Mesodermal cell (in vitro differentiated cells): ENCODE results near the gene SLCO3A1.

Experiments
- H3K27ac ChIP-seq: 2 replicates; pipeline ENCODE4 v1.7.0; 2013; ENCODE audit warnings: mild to moderate bottlenecking, low read depth, low read length, moderate library complexity; ENCODE audit not compliant: severe bottlenecking
- H3K36me3 ChIP-seq: 2 replicates; pipeline ENCODE4 v1.7.1; 2013; ENCODE audit warnings: mild to moderate bottlenecking, low read length, moderate library complexity; ENCODE audit not compliant: control insufficient read depth, insufficient read depth
- H3K4me1 ChIP-seq: one replicate; pipeline ENCODE4 v1.7.1; 2013; ENCODE audit warnings: mild to moderate bottlenecking, low read length; ENCODE audit not compliant: insufficient read depth, control insufficient read depth, poor library complexity, severe bottlenecking
- H3K4me3 ChIP-seq: 2 replicates; pipeline ENCODE4 v1.7.0; 2013; ENCODE audit warnings: low read length, control low read depth, mild to moderate bottlenecking; ENCODE audit not compliant: insufficient read depth, poor library complexity, severe bottlenecking; ENCODE audit errors: extremely low read depth
- H3K9me3 ChIP-seq: 2 replicates; pipeline ENCODE4 v1.7.1; 2013; ENCODE audit warnings: mild to moderate bottlenecking, low read length, moderate library complexity; ENCODE audit not compliant: control insufficient read depth
- WGBS, 2 experiments: methylation state at CpG; one replicate each; pipeline ENCODE4 v1.1.5; 2013; ENCODE audit warnings: missing lambda C conversion rate in 2 of 2; ENCODE audit not compliant: insufficient coverage in 2 of 2; 5-methylcytosine and 5-hydroxymethylcytosine counted together

SLCO3A1 gene

DNA sequence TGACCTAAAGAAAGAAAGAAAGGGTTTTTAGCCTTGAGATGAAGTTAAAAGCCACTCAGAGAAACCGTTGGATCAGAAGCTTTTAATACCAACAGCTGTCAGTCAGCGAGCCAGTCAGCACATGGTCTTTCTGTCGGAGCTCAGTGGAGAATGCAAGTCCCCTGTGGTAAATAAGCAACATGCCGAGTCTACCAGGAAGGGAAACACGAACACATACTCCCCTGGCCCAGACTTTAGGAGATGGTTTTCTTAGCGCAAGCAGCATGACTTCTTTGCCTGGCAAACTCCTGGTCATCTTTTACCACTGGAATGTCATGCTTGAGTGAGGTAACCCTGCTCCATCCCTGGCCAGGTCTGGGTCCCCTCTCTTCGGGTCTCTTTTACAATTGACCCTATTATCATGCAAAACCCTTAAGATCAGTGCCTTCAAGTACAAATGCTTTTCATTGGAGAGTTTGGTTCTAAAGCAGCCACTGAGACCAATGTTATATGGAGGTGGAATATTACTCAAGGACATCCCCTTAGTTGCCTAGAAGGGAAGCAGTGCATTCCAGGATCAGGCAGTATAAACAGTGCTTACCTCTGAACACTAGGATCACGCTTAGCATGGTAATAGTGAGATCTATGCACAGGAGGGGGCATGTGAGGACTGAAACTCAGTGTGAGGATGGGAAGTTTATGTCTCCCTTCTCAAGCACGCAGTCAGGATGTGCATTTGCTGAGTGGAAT lies 28.2 kb downstream of the SLCO3A1 start:
- Histone ChIP-seq H3K4me1 (no peaks in the 10 kb centered on the region), H3K36me3 (no peaks in the 10 kb centered on the region), H3K9me3 (no peaks in the 10 kb centered on the region), H3K27ac (no peak overlapping the region), H3K4me3 (no peak overlapping the region)
- 42 to 52% methylated on average over 7 to 8 of the region's 9 CpGs for WGBS, 2 experiments

DNA sequence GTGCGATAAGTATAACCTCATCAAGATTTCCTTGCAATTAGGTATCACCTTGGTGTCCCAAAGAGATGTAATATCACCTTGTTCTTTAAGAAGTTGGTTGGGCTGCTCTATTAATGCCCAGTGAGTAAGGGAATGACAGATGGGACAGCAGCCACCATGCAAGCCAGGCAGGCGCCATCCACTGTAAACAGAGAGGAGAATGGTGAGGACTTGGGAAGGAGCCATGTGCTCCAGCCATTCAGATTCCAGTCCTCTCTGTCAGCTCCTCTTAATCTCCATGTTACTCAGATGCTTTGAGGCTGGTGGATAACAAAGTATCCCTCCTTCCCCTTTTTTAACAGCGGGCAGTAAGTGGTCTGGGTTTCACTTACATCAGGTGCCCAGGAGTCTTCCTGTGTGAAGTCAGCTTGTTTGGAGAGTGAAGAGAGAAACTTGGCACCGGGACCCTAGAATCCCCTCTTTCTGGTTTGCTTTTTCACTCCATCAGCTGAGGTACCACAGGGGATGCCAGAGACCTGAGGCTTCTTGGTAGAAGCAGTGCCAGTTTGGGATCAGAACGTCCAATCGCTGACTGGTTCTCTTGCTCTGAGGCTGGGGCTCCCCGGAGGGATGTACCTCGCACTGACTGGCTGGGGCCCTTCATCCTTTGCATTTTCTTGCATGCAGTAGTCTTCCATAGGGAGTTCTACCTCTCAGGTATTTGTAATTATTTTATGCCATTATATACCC lies 29.5 kb downstream of the SLCO3A1 start:
- Histone ChIP-seq H3K36me3 (no peaks in the 10 kb centered on the region), H3K4me3 (no peak overlapping the region), H3K27ac (no peak overlapping the region), H3K9me3 (no peaks in the 10 kb centered on the region), H3K4me1 (no peaks in the 10 kb centered on the region)
- 66 to 80% methylated on average over 4 to 5 of the region's 8 CpGs for WGBS, 2 experiments

DNA sequence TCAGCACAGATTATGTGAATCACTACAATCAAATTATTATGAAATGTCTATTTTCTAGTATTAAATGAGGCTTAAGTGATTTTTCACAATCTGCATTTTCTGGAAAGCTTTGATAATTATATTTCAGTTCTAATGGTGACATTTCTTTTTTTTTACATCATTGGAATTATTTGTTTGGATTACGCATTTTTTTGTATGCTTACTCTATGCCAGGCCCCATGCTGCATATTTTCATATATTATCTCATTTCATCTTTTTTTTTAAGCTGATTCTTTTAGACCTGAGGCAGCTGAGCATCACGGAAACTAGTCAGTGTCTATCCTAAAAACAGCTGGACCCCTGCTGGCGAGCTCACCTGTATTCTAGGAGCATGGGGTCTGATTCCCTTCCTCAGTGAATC lies 31.1 kb downstream of the SLCO3A1 start:
- H3K9me3 ChIP-seq, result no peaks in the 10 kb centered on the region
- no peaks in the 10 kb centered on the region for H3K4me1 ChIP-seq
- no peaks in the 10 kb centered on the region for H3K36me3 ChIP-seq
- 67% methylated on average over 1 of the region's 3 CpGs; no CpG with 5 or more reads in 1 of the 2 experiments for WGBS, 2 experiments
- H3K4me3 ChIP-seq, result no peak overlapping the region
- no peak overlapping the region for H3K27ac ChIP-seq

DNA sequence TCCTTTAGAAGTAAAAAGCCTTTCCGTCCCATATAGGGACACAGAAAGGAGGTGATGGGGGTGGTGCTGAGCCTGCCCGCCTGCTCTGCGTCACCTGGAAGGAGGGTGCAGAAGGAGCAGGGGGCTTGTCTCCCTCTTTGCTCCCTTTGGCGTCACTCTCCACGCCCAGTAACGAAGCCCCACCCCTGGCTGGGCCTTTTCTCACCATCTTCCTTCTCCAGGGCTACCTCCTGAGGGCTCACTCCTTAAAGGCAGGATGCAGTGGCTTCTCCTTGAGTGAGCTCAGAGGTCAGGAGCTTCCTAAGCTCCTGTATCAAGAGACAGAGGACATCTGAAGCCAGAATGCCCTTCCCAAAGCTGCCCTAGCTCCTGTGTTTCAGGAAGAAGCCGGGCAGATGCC lies 31.5 kb downstream of the SLCO3A1 start:
- H3K27ac ChIP-seq, result no peak overlapping the region
- H3K4me1 ChIP-seq, result no peaks in the 10 kb centered on the region
- no peak overlapping the region for H3K4me3 ChIP-seq
- H3K9me3 ChIP-seq, result no peaks in the 10 kb centered on the region
- WGBS, 2 experiments, result 50 to 74% methylated on average over 3 to 4 of the region's 7 CpGs
- no peaks in the 10 kb centered on the region for H3K36me3 ChIP-seq

DNA sequence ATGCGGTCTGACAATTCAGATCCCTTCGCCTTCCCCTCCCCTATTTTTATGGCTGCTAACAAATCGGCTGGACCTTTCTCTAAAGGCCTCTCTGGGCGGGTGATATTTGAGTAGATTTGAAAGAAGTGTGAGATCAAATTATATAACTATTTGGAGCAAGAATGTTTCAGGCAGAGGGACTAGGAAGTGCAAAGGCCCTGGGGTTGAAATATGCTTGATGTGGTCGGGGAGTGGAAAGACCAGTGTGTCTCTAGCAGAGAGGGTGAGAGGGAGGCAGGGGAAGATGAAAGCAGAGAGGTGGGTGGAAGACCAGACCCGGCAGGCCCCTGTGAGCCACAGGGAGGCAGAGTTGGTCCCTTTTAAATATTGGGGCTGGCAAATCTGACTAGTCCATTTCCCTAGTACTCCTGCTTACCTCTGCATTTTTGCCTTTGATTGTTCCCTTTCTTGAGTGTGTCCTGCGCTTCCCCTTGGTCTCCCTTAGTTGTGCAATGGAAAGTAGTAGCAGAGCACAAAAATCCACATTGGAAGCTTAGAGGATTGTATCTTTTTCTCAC lies 32.3 kb downstream of the SLCO3A1 start:
- H3K9me3 ChIP-seq, result no peaks in the 10 kb centered on the region
- no peak overlapping the region for H3K27ac ChIP-seq
- WGBS, 2 experiments, result 83 to 88% methylated on average over 3 to 4 of the region's 7 CpGs
- H3K36me3 ChIP-seq, result no peaks in the 10 kb centered on the region
- no peaks in the 10 kb centered on the region for H3K4me1 ChIP-seq
- no peak overlapping the region for H3K4me3 ChIP-seq

DNA sequence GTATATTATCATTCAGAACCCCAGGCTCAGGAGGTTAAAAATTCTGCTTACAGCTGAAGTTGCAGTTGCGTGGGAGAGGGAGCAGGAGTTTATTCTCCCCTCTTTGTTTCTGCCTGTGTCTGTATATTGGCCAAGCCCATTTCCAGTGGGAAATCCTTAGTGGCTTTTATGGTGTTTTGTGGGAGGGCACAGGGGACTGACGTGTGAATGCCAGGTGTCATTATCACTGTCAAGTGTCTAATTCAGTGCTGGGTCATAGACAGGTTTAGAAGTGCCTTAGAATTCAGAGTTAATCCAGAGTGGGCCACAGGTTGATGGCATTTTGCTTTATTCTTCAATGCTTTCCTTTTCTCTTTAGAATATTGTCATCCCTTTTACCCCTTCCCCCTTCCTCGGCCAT lies 33.4 kb downstream of the SLCO3A1 start:
- Histone ChIP-seq H3K27ac (no peak overlapping the region), H3K9me3 (no peaks in the 10 kb centered on the region), H3K36me3 (no peaks in the 10 kb centered on the region), H3K4me3 (no peak overlapping the region), H3K4me1 (no peaks in the 10 kb centered on the region)
- WGBS, 2 experiments, result 84 to 89% methylated on average over 2 to 3 of the region's 3 CpGs

DNA sequence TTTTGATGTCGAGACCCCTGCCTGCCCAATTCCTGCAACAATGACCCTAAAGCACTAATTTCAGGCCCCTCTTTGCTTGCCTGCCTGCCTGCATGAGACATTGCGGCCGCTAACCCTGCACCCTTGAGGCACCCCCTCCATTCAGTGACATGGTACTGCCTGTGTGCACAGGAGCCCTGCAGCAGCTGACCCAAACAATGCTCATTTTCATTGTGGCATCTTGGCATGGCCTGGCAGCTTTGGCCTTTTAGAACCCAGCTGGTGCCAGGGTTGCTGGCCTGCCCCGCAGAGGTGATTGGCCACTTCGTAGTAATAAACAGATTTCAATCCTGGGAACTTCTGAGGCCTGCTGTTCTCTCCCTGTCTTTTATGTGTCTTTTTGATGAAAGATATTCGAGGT lies 33.8 kb downstream of the SLCO3A1 start:
- 88 to 90% methylated on average over 5 to 6 of the region's 6 CpGs for WGBS, 2 experiments
- no peaks in the 10 kb centered on the region for H3K36me3 ChIP-seq
- H3K27ac ChIP-seq, result no peak overlapping the region
- no peak overlapping the region for H3K4me3 ChIP-seq
- H3K9me3 ChIP-seq, result no peaks in the 10 kb centered on the region
- H3K4me1 ChIP-seq, result no peaks in the 10 kb centered on the region

DNA sequence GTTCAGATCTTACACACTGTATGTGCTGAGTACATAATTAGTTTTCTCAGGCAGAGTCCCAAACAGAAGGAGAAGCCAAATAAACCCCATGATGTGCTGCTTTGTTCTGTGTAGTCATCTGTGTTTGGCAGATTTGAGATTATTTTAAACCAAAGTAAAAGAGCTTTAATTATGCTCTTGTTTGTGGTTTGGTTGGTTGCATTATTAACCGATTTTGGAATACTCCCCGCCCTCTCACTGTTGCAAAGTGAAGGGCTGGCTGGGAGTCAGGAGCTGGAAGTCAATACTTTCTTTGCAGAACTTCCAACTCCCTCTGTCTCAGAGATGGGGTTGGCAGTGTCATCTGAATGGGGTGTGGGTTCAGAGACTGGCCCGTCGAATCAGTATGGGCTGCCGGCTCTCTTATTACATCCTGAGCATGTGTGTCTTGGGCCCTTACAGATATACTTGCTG lies 34.4 kb downstream of the SLCO3A1 start:
- Histone ChIP-seq H3K36me3 (no peaks in the 10 kb centered on the region), H3K4me3 (no peak overlapping the region), H3K27ac (no peak overlapping the region), H3K9me3 (no peaks in the 10 kb centered on the region), H3K4me1 (no peaks in the 10 kb centered on the region)
- 87 to 96% methylated on average over 3 to 4 of the region's 5 CpGs for WGBS, 2 experiments

DNA sequence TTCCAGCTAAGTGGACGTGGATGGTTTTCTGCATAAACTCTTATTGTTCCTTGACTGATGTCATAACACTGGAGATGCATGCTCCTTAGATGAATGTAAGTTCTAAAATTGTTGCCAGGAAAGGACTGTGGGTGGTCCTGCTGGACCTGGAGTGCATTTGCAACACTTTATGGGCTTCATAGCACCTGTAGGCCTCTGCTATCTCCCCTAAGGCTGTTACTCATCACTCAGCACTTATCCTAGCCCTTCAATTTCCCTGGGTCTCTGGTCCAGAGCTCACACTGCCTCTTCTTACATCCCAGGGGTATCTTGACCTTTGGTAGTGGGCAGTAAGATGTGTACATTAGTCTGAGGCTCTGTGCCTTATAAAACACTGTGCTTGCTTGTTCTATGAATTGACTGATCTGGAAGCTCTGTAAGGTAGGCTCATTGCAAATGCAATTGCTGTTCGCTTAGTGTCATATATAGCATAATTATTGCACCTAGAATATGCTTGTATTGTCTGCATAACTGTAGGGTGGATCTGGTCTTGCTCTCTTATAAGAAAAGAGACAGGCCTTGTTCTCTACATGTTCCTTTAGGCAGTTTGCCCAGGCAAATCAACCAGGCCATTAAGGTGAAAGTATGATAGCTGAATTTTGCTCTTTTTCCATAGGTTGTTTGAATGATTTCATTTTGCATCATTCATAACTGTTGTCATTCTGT lies 35.8 kb downstream of the SLCO3A1 start:
- no peaks in the 10 kb centered on the region for H3K36me3 ChIP-seq
- no peaks in the 10 kb centered on the region for H3K4me1 ChIP-seq
- H3K27ac ChIP-seq, result no peak overlapping the region
- no peaks in the 10 kb centered on the region for H3K9me3 ChIP-seq
- H3K4me3 ChIP-seq, result no peak overlapping the region
- no CpG with 5 or more reads among the region's 2 CpGs for WGBS, 2 experiments

DNA sequence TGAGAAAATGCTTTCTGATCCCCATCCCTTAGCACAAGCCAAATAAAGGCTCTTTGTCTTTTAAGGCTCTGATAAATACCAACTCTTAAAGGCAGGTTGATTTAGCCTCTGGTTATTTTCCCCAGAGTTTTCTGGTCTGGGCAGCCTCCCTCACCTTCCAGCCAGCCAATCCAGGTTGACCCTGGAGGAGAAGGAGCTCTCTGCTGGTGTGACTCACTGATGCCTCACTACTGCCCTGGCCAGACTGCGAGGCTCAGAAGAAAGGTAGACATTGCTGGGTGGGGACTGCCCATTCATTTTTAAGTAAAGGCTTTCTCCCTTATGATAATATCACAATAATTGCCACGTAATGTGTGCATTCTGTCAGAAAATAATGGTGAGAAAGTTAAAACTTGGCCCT lies 37.1 kb downstream of the SLCO3A1 start:
- H3K4me3 ChIP-seq, result no peak overlapping the region
- no peaks in the 10 kb centered on the region for H3K4me1 ChIP-seq
- no peaks in the 10 kb centered on the region for H3K36me3 ChIP-seq
- no peak overlapping the region for H3K27ac ChIP-seq
- no peaks in the 10 kb centered on the region for H3K9me3 ChIP-seq
- no CpG with 5 or more reads among the region's 2 CpGs for WGBS, 2 experiments
